Stimulated activated CD4-positive, alpha-beta T cell treated with anti-CD3 and anti-CD28 coated beads, Interleukin-2, amount 100 ng/mL, for 4 hours (primary cell): ENCODE data around the gene TMEM248.
"Not testable (repeated sequence)": the region's sequence is repeated elsewhere in the genome, so short reads cannot be mapped to it uniquely, and the experiment has no call there.

Experiments
- DNase-seq: peaks from one replicate; pipeline ENCODE4 v3.0.0-alpha.2; 2020; ENCODE audit warnings: low read depth

The TMEM248 gene

DNA sequence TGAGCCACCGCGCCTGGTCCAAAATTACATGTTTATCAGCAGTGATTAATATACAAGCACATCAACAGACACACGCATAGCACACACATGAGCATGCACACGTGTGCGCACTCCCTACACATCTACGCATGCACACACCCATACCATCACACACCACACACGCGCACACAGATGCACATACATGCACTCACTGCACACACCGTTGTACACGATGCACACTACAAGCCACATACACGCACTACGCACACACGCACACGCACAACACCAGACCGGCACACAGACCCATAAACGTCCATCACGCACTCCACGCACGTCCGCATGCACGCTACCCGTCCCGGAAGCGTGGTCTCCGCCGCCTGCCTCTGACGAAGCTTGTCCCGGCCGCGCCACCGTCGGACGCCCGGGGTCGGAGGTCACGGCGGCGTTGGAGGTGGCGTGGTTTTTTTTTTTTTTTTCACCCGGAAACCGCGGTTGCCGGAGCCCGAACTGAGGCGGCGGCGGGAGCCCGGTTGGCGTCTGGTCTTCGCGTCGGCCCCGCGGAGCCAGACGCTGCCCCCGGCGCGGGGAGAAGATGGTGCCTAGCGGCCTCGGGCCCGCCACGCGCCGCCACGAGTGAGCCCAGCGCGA lies at the start of gene TMEM248:
Gene TMEM248, plus strand, starts transcription at position 457 of the 627 bp plus-strand sequence. CDS start 20,641 bp downstream, outside the sequence.
- peak; percentile 87 for DNase-seq

DNA sequence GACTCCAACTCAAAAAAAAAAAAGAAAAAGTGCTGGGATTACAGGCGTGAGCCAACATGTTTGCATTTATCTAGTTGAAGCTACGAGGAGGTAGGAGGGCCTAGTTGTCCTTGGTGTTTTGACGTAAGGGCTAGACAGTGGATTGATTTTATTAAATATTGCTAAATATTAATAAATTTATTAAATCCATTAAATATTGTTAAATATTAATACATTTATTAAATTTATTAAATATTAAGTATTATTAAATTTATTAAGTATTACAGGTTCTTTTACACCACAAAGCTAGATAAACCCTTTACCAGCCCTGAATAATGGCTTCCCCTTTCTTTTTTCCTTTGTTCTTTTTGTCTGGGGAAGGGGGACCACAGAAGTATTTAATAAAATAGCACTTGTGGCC lies 47.5 kb upstream of the TMEM248 start:
- no peak for DNase-seq

GRCh38 chr7:66877577-66878300 lies 43.3 kb upstream of the TMEM248 start:
- no peak for DNase-seq

GRCh38 chr7:66878301-66878685 lies 42.7 kb upstream of the TMEM248 start:
- not testable (repeated sequence) for DNase-seq

DNA sequence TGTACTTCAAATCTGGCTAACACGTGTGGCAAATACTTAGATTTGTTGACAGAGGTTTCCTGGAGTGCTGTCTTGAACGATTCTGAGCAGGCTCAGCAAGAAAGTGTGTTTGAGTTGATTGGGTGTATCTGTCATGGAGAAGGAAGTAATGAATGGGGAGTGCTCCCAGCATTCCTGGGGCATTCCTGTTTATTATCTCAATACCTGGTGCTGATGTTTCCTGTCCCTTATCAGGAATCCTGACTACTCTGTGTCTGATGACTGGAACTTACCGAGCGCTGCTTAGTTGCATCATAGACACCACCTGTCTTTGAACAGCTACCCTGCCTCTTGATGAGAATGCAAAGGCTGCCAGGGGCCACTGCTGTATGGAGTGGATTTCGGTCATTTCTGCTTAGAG lies 41.0 kb upstream of the TMEM248 start:
- no peak for DNase-seq

DNA sequence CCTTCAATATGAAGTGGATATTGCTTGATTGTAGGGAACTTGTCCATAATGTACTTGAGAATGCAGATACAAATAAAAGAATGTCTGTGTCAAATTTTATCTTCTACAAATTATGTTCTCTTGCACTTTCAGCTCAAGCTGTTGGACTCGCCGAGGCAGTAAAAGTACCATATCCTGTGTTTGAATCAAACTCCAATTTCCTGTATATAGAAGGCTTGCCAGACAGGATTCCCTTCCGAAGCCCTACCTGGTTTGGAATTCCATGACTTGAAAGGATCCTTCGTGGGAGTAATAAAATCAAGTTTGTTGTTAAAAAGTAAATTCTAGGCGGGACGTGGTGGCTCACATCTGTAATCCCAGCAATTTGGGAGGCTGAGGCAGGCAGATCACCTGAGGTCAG lies 40.4 kb upstream of the TMEM248 start:
- not testable (repeated sequence) for DNase-seq

GRCh38 chr7:66883716-66884115 lies 37.3 kb upstream of the TMEM248 start:
- no peak for DNase-seq

DNA sequence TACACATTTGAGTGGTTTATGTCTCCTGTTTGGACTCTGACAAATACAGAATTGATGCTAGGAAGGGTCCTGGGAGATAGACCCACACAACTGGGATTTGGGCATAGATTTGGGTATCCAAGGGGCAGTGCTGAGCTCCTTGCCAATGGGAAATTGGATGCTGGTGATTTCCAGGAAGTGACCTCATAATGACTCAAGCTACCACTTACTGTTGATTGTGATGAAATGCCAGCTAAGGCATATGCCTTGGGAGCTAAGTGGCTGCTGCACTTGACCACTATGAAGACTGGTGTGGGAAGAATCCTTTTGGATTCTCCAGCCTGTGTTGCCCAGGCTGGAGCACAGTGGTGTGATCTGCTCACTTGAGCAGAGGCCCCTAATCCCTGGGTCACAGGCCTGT lies 36.5 kb upstream of the TMEM248 start:
- not testable (repeated sequence) for DNase-seq

- DNase-seq = no peak
Observed at GRCh38 chr7:66886152-66886551, 34.9 kb upstream of the TMEM248 start.

DNA sequence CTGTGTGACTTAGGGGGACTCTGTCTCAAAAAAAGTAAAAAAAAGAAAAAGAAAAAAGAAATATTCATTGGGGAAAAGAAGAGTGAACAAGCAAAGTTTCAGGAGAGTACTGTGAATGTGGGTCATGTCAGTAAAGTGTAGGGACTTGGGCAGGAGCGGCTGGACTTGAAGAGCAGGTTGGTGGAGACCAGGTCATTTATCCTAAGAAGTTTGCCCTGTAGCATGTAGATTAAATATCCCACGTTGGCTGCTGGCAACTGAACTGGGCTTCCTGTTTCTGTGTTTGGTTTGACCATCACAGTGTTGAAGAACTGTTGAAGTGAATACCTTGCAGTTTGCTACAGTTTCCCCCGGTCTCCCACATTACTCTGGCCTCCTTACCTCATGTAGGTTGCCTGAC lies 32.8 kb upstream of the TMEM248 start:
- DNase-seq = not testable (repeated sequence)

DNA sequence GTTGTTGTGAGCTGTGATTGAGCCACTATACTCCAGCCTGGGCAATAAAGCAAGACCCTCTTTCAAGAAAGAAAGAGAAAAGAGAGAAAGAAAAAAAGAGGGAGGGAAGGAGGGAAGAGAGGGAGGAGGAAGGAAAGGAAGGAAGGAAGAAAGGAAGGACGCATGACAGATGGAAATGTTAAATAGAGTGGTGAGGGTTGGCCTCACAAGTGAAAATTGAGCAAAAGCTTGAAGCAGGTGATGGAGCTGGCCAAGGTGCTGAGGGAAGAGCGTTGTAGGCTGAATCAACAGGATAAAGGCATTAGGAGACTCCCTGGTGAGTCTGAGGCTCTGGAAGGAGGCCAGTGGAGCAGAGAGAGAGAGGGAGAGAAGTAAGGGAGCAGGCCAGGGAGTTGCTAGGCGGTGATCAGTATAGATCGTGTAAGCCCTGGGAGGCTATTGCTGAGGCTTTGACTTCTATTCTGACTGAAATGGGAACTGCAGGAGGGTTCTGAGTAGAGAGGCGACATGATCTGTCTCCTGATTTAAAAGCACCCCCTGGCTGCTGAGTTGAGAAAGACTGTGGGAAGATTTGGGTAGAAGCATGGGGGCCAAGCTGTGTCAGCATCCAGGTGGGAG lies 26.5 kb upstream of the TMEM248 start:
- DNase-seq = no peak

DNA sequence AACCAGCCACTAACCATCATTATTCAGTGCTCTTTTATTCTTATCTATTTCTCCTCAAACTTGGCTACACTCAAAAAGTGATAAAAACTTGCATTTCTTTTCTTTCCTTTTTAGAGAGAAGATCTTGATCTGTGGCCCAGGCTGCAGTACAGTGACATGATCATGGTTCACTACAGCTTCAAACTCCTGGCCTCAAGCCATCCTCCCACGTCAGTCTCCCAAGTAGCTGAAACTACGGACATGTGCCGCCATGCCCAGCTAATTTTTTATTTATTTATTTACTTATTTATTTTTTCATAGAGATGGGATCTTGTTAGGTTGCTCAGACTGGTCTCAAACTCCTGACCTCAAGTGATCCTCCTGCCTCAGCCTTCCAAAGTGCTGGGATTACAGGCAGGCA lies 24.6 kb upstream of the TMEM248 start:
- no peak for DNase-seq

GRCh38 chr7:66899552-66900280 lies 21.3 kb upstream of the TMEM248 start:
- DNase-seq = no peak

DNA sequence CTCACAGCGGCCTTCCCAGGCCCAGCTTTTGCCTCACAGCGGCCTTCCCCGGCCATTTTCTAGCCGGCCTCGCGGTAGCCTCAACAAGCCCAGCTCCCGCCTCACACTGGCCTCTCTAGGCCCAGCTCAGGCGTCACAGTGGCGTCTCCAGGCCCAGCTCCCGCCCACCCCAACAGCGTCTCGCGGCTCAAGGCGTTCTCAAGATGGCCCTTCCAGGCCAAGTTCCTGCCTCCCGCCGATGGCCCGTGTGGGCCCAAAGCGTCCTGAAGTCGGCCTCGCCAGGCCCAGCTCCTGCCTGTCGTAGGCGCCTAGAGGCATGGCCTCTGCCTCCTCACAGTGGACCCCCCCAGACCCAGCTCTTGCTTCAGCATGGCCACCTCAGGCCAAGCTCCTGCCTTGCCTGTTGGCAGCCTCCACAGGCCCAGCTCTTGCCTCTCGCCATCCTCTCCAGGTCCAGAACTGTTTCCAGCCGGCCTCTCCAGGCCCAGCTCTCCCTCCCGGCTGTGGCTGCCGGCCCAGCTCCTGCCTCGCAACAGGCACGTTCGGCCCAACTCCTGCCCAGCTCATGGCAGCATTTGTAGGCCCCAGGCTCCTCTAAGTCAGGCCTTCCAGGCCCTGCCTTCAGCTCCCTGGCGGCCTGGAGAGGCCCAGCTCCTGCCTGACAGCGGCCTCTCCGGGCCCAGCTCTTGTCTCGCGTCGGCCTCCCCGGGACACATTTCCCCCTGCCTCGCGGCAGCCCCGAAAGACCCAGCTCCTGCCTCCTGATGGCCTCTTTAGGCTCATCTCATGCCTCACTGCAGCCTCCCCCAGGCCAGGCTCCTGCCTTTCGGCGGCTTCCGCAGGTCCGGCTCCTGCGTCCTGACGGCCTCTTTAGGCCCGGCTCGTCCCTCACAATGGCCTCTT lies 18.8 kb upstream of the TMEM248 start:
- no peak for DNase-seq

DNA sequence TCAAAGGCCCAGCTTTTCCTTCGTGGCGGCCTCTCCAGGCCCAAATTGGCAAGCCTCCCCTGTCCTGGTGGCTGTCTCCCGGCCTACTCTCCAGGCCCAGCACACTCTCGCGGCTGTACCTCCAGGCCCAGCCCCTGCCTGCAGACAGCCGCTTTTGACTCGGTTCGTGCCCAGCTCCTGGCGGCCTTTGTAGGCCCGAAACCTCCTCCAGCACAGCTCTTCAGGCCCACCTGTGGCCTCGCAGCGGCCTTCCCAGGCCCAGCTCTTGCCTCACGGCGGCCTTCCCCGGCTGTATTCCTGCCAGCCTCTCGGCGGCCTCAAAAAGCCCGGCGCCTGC lies 18.2 kb upstream of the TMEM248 start:
- DNase-seq = no peak

GRCh38 chr7:66903360-66904062 lies 17.5 kb upstream of the TMEM248 start:
- DNase-seq = no peak

DNA sequence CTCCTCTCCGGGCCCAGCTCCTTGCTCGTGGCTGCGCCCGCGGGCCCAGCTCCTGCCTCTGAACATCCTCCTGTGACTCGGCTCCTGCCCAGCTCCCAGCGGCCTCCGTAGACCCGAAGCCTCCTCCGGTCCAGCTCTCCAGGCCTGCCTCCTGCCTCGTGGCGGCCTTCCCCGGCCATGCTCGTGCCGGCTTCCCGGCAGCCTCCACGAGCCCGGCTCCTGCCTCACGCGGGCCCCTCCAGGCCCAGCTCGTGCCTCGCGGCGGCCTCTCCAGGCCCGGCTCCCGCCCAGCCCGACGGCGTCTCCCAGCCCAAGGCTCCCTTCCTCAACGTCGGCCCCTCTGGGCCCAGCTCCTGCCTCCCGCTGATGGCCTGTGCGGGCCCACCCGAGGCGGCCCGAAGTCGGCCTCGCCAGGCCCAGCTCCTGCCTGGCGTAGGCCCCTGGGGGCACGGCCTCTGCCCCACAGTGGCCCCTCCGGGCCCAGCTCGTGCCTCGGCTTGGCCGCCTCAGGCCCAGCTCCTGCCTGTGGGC lies 16.9 kb upstream of the TMEM248 start:
- no peak for DNase-seq

DNA sequence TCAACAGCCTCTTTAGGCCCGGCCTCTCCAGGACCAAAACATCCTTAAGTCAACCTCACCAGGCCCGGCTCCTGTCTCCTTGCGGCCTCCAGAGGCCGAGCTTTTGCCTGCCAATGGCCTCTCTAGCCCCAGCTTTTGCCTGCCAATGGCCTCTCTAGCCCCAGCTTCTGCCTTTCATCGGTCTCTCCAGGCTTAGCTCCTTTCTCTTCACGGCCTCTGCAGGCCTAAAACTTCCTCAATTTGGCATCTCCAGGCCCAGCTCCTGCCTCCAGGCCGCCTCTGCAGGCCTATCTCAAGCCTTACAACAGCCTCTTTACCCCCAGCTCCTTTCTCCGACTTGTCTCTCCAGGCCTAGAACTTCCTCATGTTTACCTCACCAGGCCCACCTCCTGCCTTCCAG lies 15.7 kb upstream of the TMEM248 start:
- no peak for DNase-seq

GRCh38 chr7:66905689-66906088 lies 15.3 kb upstream of the TMEM248 start:
- no peak for DNase-seq

DNA sequence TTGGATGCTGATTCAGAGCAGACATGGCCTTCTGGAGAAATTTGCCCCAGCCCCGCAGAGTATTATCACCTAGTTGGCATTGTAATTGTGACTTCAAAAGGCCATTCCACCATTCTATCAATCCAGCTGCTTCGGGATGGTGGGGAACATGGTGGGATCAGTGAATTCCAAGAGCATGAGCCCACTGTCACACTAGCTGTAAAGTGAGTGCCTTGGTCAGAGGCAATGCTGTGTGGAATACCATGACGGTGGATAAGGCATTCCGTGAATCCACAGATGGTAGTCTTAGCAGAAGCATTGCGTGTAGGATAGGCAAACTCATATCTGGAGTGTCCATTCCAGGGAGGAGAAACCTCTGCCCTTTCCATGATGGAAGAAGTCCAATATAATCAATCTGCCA lies 13.3 kb upstream of the TMEM248 start:
- no peak for DNase-seq

DNA sequence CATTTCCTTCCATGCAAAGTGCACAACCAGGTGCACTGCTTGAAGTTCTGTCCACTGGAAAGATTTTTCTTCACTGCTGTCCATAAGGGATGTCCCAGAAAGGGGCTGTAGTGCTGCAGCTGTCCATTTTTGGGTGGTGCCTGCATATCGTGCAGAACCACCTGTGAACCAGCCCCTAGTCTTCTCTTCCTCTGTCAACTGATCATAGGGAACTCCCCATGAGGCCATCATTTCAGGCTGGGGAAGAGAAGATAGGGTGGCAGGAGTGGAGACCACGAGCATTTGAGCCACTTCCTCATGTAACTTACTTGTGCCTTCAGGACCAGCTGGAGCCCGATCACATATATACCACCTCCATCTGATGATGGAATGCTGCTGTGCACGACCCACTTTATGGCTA lies 12.4 kb upstream of the TMEM248 start:
- not testable (repeated sequence) for DNase-seq
